Activated CD8-positive, alpha-beta memory T cell treated with anti-CD3 and anti-CD28 coated beads for 36 hours (primary cell): ENCODE results near the gene CSNK2A1. TPM values are rescaled to one million over a fixed set of nuclear protein-coding genes. Genes with fewer than 3 reads are reported as not detected.
"Not testable (repeated sequence)": the region's sequence is repeated elsewhere in the genome, so short reads cannot be mapped to it uniquely, and the experiment has no call there.

ENCODE experiments used
- CTCF ChIA-PET: fragments of 350-600 bp; sonication (Branson Sonifier 250); formaldehyde crosslinking; loops from one replicate; lab custom pipeline; 2021; ENCODE audit warnings: antibody characterized with exemption; lab: Charles Lee
- POLR2A ChIA-PET: fragments of 350-600 bp; sonication (Branson Sonifier 250); formaldehyde crosslinking; loops from one replicate; lab custom pipeline; 2021; ENCODE audit warnings: antibody characterized with exemption; lab: Charles Lee
- total RNA-seq, 2 experiments: library from RNA; stranded (reverse); gene quantifications; one replicate each; pipeline ENCODE4 v1.2.3, GENCODE V29; 2021

CSNK2A1 gene
- 100 to 1,000 TPM; 173 to 179 TPM for total RNA-seq

- CTCF ChIA-PET: interaction anchor here (1.0 to 1.3 kb wide), 4 partner anchors 53 to 219 kb away, joined by 3 read pairs; no protein-coding TSS in a partner anchor
- POLR2A ChIA-PET: interaction anchor here (0.8 to 1.6 kb wide), 6 partner anchors 9 to 290 kb away, joined by 3 to 17 read pairs (median 4); no protein-coding TSS in a partner anchor
These were observed at the start of gene CSNK2A1 for GRCh38 chr20:543369-544152. CSNK2A1 (minus strand) TSS chr20:543790; CDS start chr20:508551, 35,239 bp downstream.

GRCh38 chr20:592506-592905, 48.9 kb upstream of the CSNK2A1 start:
- ChIA-PET POLR2A (no interaction called here), CTCF (no interaction called here)

GRCh38 chr20:591941-592340, 48.4 kb upstream of the CSNK2A1 start:
- CTCF ChIA-PET: no interaction called here
- POLR2A ChIA-PET: interaction anchor here (0.6 kb wide), 1 partner anchor 52 kb away, joined by 3 read pairs; no protein-coding TSS in a partner anchor

GRCh38 chr20:588932-589672, 45.5 kb upstream of the CSNK2A1 start:
- POLR2A ChIA-PET: no interaction called here
- CTCF ChIA-PET: no interaction called here

- POLR2A ChIA-PET: no interaction called here
These were observed 44.9 kb upstream of the CSNK2A1 start for GRCh38 chr20:588476-588875.

GRCh38 chr20:584971-585301, 41.3 kb upstream of the CSNK2A1 start:
- ChIA-PET CTCF (no interaction called here), POLR2A (no interaction called here)

More at GRCh38 chr20:588476-588875, 44.9 kb upstream of the CSNK2A1 start:
- CTCF ChIA-PET: no interaction called here

DNA sequence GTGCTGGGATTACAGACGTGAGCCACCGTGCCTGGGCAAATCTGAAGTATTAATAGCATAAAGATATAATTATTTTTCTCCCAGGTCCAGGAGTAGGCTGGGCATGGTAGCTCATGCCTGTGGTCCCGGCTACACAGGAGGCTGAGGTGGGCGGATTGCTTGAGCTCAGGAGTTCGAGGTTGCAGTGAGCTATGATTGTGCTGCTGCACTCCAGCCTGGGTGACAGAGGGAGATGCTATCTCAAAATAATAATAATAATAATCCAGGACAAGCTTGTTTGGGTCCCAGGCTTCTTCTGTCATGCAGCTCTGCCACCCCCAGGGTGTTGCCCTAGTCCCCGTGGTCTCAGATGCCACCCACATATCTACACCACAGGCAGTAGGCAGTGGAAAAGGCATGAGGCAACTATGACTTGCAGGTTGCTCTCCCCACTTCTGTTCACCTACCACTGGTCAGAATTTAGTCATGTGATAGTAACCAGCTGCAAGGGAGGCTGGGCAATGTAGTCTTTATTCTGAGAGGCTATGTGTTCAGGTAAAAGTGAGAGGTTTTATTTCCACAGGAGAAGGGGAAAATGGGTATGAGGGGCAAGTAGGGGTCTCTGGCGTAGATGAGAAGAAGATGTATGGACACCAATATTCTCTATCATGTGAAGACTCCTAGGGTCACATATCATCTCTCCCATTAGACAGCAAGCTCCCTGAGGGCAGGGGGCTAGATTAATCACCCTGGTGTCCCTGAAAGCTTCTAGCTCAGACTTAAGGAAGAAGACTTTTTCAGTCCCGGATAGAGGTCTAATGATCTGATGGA, 40.8 kb upstream of the CSNK2A1 start:
- ChIA-PET CTCF (no interaction called here), POLR2A (no interaction called here)

DNA sequence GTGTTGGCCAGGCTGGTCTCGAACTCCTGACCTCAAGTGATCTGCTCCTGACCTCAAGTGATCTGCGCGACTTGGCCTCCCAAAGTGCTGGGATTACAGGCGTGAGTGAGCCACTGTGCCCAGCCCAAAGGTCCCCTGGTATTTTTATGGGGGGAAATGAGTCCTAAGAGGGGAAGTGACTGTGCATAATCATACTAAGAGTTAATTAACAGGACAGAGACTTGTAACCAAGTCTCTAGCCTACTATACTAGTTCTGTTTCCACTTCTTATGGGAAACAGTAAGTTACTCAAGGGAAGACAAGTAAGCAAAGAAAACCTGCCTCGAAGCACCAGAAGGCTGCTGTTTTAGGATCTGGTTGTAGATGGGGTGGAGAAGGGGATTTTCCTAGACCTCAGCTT, 38.6 kb upstream of the CSNK2A1 start:
- CTCF ChIA-PET: no interaction called here
- POLR2A ChIA-PET: no interaction called here

DNA sequence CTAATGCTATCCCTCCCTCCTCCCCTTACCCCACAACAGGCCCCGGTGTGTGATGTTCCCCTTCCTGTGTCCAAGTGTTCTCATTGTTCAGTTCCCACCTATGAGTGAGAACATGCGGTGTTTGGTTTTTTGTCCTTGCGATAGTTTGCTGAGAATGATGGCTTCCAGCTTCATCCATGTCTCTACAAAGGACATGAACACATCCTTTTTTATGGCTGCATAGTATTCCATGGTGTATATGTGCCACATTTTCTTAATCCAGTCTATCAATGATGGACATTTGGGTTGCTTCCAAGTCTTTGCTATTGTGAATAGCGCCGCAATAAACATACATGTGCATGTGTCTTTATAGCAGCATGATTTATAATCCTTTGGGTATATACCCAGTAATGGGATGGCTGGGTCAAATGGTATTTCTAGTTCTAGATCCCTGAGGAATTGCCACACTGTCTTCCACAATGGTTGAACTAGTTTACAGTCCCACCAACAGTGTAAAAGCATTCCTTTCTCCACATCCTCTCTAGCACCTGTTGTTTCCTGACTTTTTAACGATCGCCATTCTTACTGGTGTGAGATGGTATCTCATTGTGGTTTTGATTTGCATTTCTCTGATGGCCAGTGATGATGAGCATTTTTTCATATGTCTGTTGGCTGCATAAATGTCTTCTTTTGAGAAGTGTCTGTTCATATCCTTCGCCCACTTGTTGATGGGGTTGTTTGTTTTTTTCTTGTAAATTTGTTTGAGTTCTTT, 35.5 kb upstream of the CSNK2A1 start:
- CTCF ChIA-PET: interaction anchor here (2.0 kb wide), 1 partner anchor 66 kb away, joined by 8 read pairs; no protein-coding TSS in a partner anchor
- POLR2A ChIA-PET: not testable (repeated sequence)

- CTCF ChIA-PET: no interaction called here
- POLR2A ChIA-PET: no interaction called here
These were observed 33.7 kb upstream of the CSNK2A1 start for GRCh38 chr20:577167-577791.

DNA sequence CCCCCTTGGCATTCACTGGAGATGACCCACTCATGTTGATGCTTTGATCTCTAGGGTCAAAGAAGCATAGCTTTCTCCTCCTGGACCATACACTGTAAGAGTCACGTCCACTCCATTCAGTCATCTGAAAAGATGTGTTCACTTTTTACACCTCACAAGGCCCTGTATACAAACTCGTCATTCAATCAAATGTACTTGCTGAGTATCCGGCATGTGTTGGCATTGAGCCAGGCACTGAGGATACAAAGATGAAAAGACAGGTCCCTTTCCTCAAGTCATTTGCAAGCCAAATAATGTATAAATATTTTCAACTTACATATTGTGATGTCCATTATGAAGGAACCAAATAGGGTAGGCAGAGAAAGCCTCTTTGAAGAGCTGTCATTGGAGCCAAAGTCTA, 32.6 kb upstream of the CSNK2A1 start:
- CTCF ChIA-PET: interaction anchor here (0.6 kb wide), 1 partner anchor 242 kb away, joined by 3 read pairs; no protein-coding TSS in a partner anchor
- POLR2A ChIA-PET: no interaction called here

DNA sequence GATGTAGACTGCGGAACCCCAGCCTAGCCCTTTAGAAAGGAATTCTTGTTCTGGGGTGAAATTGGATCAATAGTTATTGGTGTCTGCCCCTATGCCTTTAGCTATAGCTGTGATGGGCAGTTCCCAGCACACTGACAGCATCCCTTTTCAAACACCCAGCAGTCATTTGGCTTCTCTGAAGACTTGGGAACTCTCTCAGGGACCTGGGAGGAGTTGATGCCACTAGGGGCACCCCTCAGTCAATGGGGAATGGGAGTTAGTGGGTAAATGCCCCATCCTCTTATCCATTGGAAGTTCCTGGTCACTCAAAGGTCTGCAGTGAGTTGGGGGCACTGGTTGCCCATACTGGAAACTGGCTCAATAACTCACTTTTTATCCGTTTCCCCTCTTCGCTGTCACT, 31.6 kb upstream of the CSNK2A1 start:
- ChIA-PET CTCF (no interaction called here), POLR2A (no interaction called here)

GRCh38 chr20:574297-574942, 30.8 kb upstream of the CSNK2A1 start:
- POLR2A ChIA-PET: no interaction called here

GRCh38 chr20:573414-574296, 30.1 kb upstream of the CSNK2A1 start:
- POLR2A ChIA-PET: no interaction called here
- CTCF ChIA-PET: no interaction called here

More at GRCh38 chr20:574297-574942, 30.8 kb upstream of the CSNK2A1 start:
- CTCF ChIA-PET: no interaction called here

DNA sequence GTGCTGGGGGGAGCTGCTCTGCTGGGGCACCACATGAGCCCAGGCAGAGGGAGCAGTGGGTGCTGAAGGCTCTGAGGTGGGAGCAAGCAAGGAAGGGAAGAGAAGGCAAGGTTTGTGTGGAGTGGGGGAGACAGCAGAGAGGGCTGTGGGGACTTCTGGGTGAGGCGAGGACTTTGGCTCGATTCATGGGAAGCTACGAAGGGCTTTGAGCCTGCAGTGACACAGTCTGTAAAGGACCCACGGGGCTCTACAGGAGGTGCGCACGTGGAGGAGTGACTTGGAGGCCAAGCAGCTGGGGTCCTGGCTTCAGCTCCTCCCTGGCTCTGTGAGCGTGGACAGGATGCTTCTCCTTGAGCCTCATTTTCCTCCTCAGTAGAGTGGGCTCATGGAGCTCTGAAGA, 29.1 kb upstream of the CSNK2A1 start:
- CTCF ChIA-PET: no interaction called here
- POLR2A ChIA-PET: no interaction called here

GRCh38 chr20:571754-572441, 28.3 kb upstream of the CSNK2A1 start:
- ChIA-PET POLR2A (no interaction called here), CTCF (no interaction called here)
